Ishikawa (cell line): ENCODE measurements around the gene IFRD2.

Experiments used
- CEBPB ChIP-seq: IDR thresholded peaks from 2 replicates; pipeline ENCODE4 v1.6.1; 2012
- CREB1 ChIP-seq: IDR thresholded peaks from 2 replicates; pipeline ENCODE4 v1.6.1; 2012; ENCODE audit warnings: low read depth
- EGR1 ChIP-seq: IDR thresholded peaks from 2 replicates; pipeline ENCODE4 v1.6.1; 2012
- EP300 ChIP-seq: IDR thresholded peaks from 2 replicates; pipeline ENCODE4 v1.6.1; 2012; ENCODE audit warnings: borderline replicate concordance
- FOXM1 ChIP-seq: IDR thresholded peaks from 2 replicates; pipeline ENCODE4 v1.6.1; 2012; ENCODE audit warnings: low read depth, borderline replicate concordance
- MAX ChIP-seq: IDR thresholded peaks from 2 replicates; pipeline ENCODE4 v1.6.1; 2012
- NFIC ChIP-seq: IDR thresholded peaks from 2 replicates; pipeline ENCODE4 v1.6.1; 2012
- RAD21 ChIP-seq: IDR thresholded peaks from 2 replicates; pipeline ENCODE4 v1.6.1; 2012; ENCODE audit warnings: low read depth
- REST ChIP-seq: IDR thresholded peaks from 2 replicates; pipeline ENCODE4 v1.6.1; 2012; ENCODE audit warnings: low read depth, mild to moderate bottlenecking
- TAF1 ChIP-seq: IDR thresholded peaks from 2 replicates; pipeline ENCODE4 v1.6.1; 2012; ENCODE audit warnings: low read depth, mild to moderate bottlenecking
- TCF12 ChIP-seq: IDR thresholded peaks from 2 replicates; pipeline ENCODE4 v1.6.1; 2012; ENCODE audit warnings: low read depth
- TEAD4 ChIP-seq: IDR thresholded peaks from 2 replicates; pipeline ENCODE4 v1.6.1; 2012
- USF1 ChIP-seq: IDR thresholded peaks from 2 replicates; pipeline ENCODE4 v1.6.1; 2012
- YY1 ChIP-seq: IDR thresholded peaks from 2 replicates; pipeline ENCODE4 v1.6.1; 2012; ENCODE audit warnings: low read depth
- ZBTB7A ChIP-seq: IDR thresholded peaks from 2 replicates; pipeline ENCODE4 v1.6.1; 2012; ENCODE audit warnings: low read depth

The IFRD2 gene

GRCh38 chr3:50289130-50289529 lies 3.1 kb downstream of the IFRD2 start:
- TF ChIP-seq EGR1: no peak
- no peak for TF ChIP-seq TAF1
- TF ChIP-seq USF1: no peak
- TF ChIP-seq ZBTB7A: no peak
- TF ChIP-seq YY1: no peak
- no peak for TF ChIP-seq EP300
- TF ChIP-seq MAX: no peak
- no peak for TF ChIP-seq TEAD4
- TF ChIP-seq REST: no peak
- TF ChIP-seq NFIC: no peak
- no peak for TF ChIP-seq CREB1
- TF ChIP-seq CEBPB: no peak
- no peak for TF ChIP-seq FOXM1
- no peak for TF ChIP-seq RAD21
- no peak for TF ChIP-seq TCF12

GRCh38 chr3:50288387-50289007 lies 3.7 kb downstream of the IFRD2 start:
- TF ChIP-seq TCF12 (no peak), ZBTB7A (no peak), EP300 (no peak), EGR1 (no peak), NFIC (no peak), MAX (no peak), CREB1 (no peak), CEBPB (no peak), REST (no peak), FOXM1 (no peak), TEAD4 (no peak), RAD21 (no peak), USF1 (no peak), YY1 (no peak)

GRCh38 chr3:50287262-50287661 lies 5.0 kb downstream of the IFRD2 start:
- TF ChIP-seq EP300 (no peak), REST (no peak), ZBTB7A (no peak), RAD21 (no peak), CEBPB (no peak), MAX (no peak), TEAD4 (no peak), NFIC (no peak), TCF12 (no peak), YY1 (no peak), EGR1 (no peak), USF1 (no peak), CREB1 (no peak), TAF1 (no peak), FOXM1 (no peak)
